Stimulated activated CD4-positive, alpha-beta T cell treated with anti-CD3 and anti-CD28 coated beads, Interleukin-1b, Interleukin-23, amount 100 ng/mL, for 24 hours (primary cell): ENCODE results near the gene NFX1.
"Not testable (repeated sequence)": the region's sequence is repeated elsewhere in the genome, so short reads cannot be mapped to it uniquely, and the experiment has no call there.

Experiments used
- DNase-seq, 4 experiments: peaks; one replicate each; pipeline ENCODE4 v3.0.0-alpha.2; 2020; ENCODE audit warnings: low read depth in 4 of 4, low spot score in 1 of 4

NFX1 gene

GRCh38 chr9:33354651-33355211, 64.4 kb downstream of the NFX1 start:
- DNase-seq: no peak

- DNase-seq: no peak
Measured at GRCh38 chr9:33355933-33356332, 65.6 kb downstream of the NFX1 start.

GRCh38 chr9:33358641-33359040, 68.3 kb downstream of the NFX1 start:
- not testable (repeated sequence) for DNase-seq

GRCh38 chr9:33364127-33364526, 73.8 kb downstream of the NFX1 start:
- no peak for DNase-seq

- not testable (repeated sequence) for DNase-seq
Measured at GRCh38 chr9:33364814-33365213, 74.5 kb downstream of the NFX1 start.

GRCh38 chr9:33366979-33367480, 76.7 kb downstream of the NFX1 start:
- no peak for DNase-seq

GRCh38 chr9:33372900-33373299, 82.6 kb downstream of the NFX1 start:
- DNase-seq: no peak

GRCh38 chr9:33374190-33374589, 83.9 kb downstream of the NFX1 start:
- DNase-seq: no peak

- DNase-seq: peak; percentile 20 to 59 (median 39)
Measured at GRCh38 chr9:33374634-33375237, 84.4 kb downstream of the NFX1 start.

- no peak for DNase-seq
Measured at GRCh38 chr9:33375238-33375840, 85.0 kb downstream of the NFX1 start.

- no peak for DNase-seq
Measured at GRCh38 chr9:33375841-33376321, 85.6 kb downstream of the NFX1 start.

GRCh38 chr9:33377089-33377715, 86.9 kb downstream of the NFX1 start:
- no peak for DNase-seq

- DNase-seq: no peak
Measured at GRCh38 chr9:33378121-33378795, 87.9 kb downstream of the NFX1 start.

- no peak for DNase-seq
Measured at GRCh38 chr9:33379666-33380389, 89.5 kb downstream of the NFX1 start.

GRCh38 chr9:33380390-33381094, 90.2 kb downstream of the NFX1 start:
- DNase-seq: no peak

GRCh38 chr9:33381231-33381791, 91.0 kb downstream of the NFX1 start:
- no peak for DNase-seq

- DNase-seq: not testable (repeated sequence)
Measured at GRCh38 chr9:33382397-33382796, 92.1 kb downstream of the NFX1 start.

- DNase-seq: not testable (repeated sequence)
Measured at GRCh38 chr9:33383396-33383795, 93.1 kb downstream of the NFX1 start.

GRCh38 chr9:33385536-33385935, 95.2 kb downstream of the NFX1 start:
- not testable (repeated sequence) for DNase-seq
